ENCODE results near the gene TTC16.
"Not testable (repeated sequence)": the region's sequence is repeated elsewhere in the genome, so short reads cannot be mapped to it uniquely, and the experiment has no call there.

The TTC16 gene

GRCh38 chr9:127773272-127773671, 57.4 kb downstream of the TTC16 start:
- Histone ChIP-seq H3K4me3 (ENCODE audit: insufficient read depth, low read depth, low read length) (no peak overlapping the region), H3K9me3 (ENCODE audit: control insufficient read depth, low read length) (no peaks in the 10 kb centered on the region), H3K36me3 (ENCODE audit: control insufficient read depth, insufficient read depth, low read length) (no peaks in the 10 kb centered on the region), H3K27ac (ENCODE audit: insufficient read depth, low read depth, low read length, poor library complexity, severe bottlenecking) (no peak overlapping the region), H3K4me1 (ENCODE audit: control insufficient read depth, insufficient read depth, low read length) (peaks cover 22% of the 10 kb centered on the region), H3K27me3 (ENCODE audit: control insufficient read depth, insufficient read depth, low read length, poor library complexity, severe bottlenecking) (peaks cover 7% of the 10 kb centered on the region)
- WGBS, 2 experiments, result 85 to 87% methylated on average over 3 of the region's 3 CpGs

GRCh38 chr9:127773981-127774380, 58.1 kb downstream of the TTC16 start:
- Histone ChIP-seq H3K4me1 (ENCODE audit: control insufficient read depth, insufficient read depth, low read length) (peaks cover 29% of the 10 kb centered on the region), H3K27me3 (ENCODE audit: control insufficient read depth, insufficient read depth, low read length, poor library complexity, severe bottlenecking) (peaks cover 7% of the 10 kb centered on the region), H3K36me3 (ENCODE audit: control insufficient read depth, insufficient read depth, low read length) (no peaks in the 10 kb centered on the region), H3K27ac (ENCODE audit: insufficient read depth, low read depth, low read length, poor library complexity, severe bottlenecking) (no peak overlapping the region), H3K4me3 (ENCODE audit: insufficient read depth, low read depth, low read length) (no peak overlapping the region), H3K9me3 (ENCODE audit: control insufficient read depth, low read length) (no peaks in the 10 kb centered on the region)
- 91 to 95% methylated on average over 10 of the region's 10 CpGs for WGBS, 2 experiments

- H3K36me3 ChIP-seq (ENCODE audit: control insufficient read depth, insufficient read depth, low read length), result no peaks in the 10 kb centered on the region
- H3K27me3 ChIP-seq (ENCODE audit: control insufficient read depth, insufficient read depth, low read length, poor library complexity, severe bottlenecking), result no peaks in the 10 kb centered on the region
- H3K27ac ChIP-seq (ENCODE audit: insufficient read depth, low read depth, low read length, poor library complexity, severe bottlenecking), result no peak overlapping the region
- WGBS, 2 experiments, result 74% methylated on average over 15 of the region's 15 CpGs
- H3K9me3 ChIP-seq (ENCODE audit: control insufficient read depth, low read length), result no peaks in the 10 kb centered on the region
- no peak overlapping the region for H3K4me3 ChIP-seq (ENCODE audit: insufficient read depth, low read depth, low read length)
- H3K4me1 ChIP-seq (ENCODE audit: control insufficient read depth, insufficient read depth, low read length), result peaks cover 19% of the 10 kb centered on the region
Measured at GRCh38 chr9:127776195-127776923, 60.5 kb downstream of the TTC16 start.

- peaks cover 17% of the 10 kb centered on the region for H3K4me1 ChIP-seq (ENCODE audit: control insufficient read depth, insufficient read depth, low read length)
- no peaks in the 10 kb centered on the region for H3K9me3 ChIP-seq (ENCODE audit: control insufficient read depth, low read length)
- no peaks in the 10 kb centered on the region for H3K27me3 ChIP-seq (ENCODE audit: control insufficient read depth, insufficient read depth, low read length, poor library complexity, severe bottlenecking)
- no peak overlapping the region for H3K4me3 ChIP-seq (ENCODE audit: insufficient read depth, low read depth, low read length)
- H3K27ac ChIP-seq (ENCODE audit: insufficient read depth, low read depth, low read length, poor library complexity, severe bottlenecking), result no peak overlapping the region
- H3K36me3 ChIP-seq (ENCODE audit: control insufficient read depth, insufficient read depth, low read length), result no peaks in the 10 kb centered on the region
- WGBS, 2 experiments, result 83 to 87% methylated on average over 5 of the region's 5 CpGs
Measured at GRCh38 chr9:127776924-127777289, 61.0 kb downstream of the TTC16 start.

GRCh38 chr9:127777368-127777980, 61.6 kb downstream of the TTC16 start:
- Histone ChIP-seq H3K27me3 (ENCODE audit: control insufficient read depth, insufficient read depth, low read length, poor library complexity, severe bottlenecking) (no peaks in the 10 kb centered on the region), H3K4me3 (ENCODE audit: insufficient read depth, low read depth, low read length) (no peak overlapping the region), H3K9me3 (ENCODE audit: control insufficient read depth, low read length) (no peaks in the 10 kb centered on the region), H3K27ac (ENCODE audit: insufficient read depth, low read depth, low read length, poor library complexity, severe bottlenecking) (no peak overlapping the region), H3K4me1 (ENCODE audit: control insufficient read depth, insufficient read depth, low read length) (peaks cover 16% of the 10 kb centered on the region), H3K36me3 (ENCODE audit: control insufficient read depth, insufficient read depth, low read length) (no peaks in the 10 kb centered on the region)
- 94 to 95% methylated on average over 16 to 18 of the region's 18 CpGs for WGBS, 2 experiments

GRCh38 chr9:127778280-127779135, 62.6 kb downstream of the TTC16 start, which contains the start of gene SH2D3C:
Gene SH2D3C (minus strand): TSS chr9:127778666. CDS start chr9:127778627, 39 bp downstream.
- Histone ChIP-seq H3K9me3 (ENCODE audit: control insufficient read depth, low read length) (no peaks in the 10 kb centered on the region), H3K27ac (ENCODE audit: insufficient read depth, low read depth, low read length, poor library complexity, severe bottlenecking) (no peak within 1 kb of the TSS), H3K27me3 (ENCODE audit: control insufficient read depth, insufficient read depth, low read length, poor library complexity, severe bottlenecking) (no peaks in the 10 kb centered on the region), H3K36me3 (ENCODE audit: control insufficient read depth, insufficient read depth, low read length) (no peaks in the 10 kb centered on the region), H3K4me3 (ENCODE audit: insufficient read depth, low read depth, low read length) (no peak within 1 kb of the TSS), H3K4me1 (ENCODE audit: control insufficient read depth, insufficient read depth, low read length) (peaks cover 16% of the 10 kb centered on the region)
- WGBS, 2 experiments, result 81 to 83% methylated on average over 13 of the region's 13 CpGs

- WGBS, 2 experiments, result 88 to 89% methylated on average over 17 of the region's 17 CpGs
- Histone ChIP-seq H3K4me1 (ENCODE audit: control insufficient read depth, insufficient read depth, low read length) (peaks cover 16% of the 10 kb centered on the region), H3K27me3 (ENCODE audit: control insufficient read depth, insufficient read depth, low read length, poor library complexity, severe bottlenecking) (no peaks in the 10 kb centered on the region), H3K4me3 (ENCODE audit: insufficient read depth, low read depth, low read length) (no peak overlapping the region), H3K27ac (ENCODE audit: insufficient read depth, low read depth, low read length, poor library complexity, severe bottlenecking) (no peak overlapping the region), H3K9me3 (ENCODE audit: control insufficient read depth, low read length) (no peaks in the 10 kb centered on the region), H3K36me3 (ENCODE audit: control insufficient read depth, insufficient read depth, low read length) (no peaks in the 10 kb centered on the region)
Measured at GRCh38 chr9:127779136-127779981, 63.5 kb downstream of the TTC16 start.

- WGBS, 2 experiments, result 72 to 74% methylated on average over 20 of the region's 20 CpGs
- Histone ChIP-seq H3K4me3 (ENCODE audit: insufficient read depth, low read depth, low read length) (no peak overlapping the region), H3K27me3 (ENCODE audit: control insufficient read depth, insufficient read depth, low read length, poor library complexity, severe bottlenecking) (no peaks in the 10 kb centered on the region)
Measured at GRCh38 chr9:127780126-127780885, 64.4 kb downstream of the TTC16 start.

GRCh38 chr9:127780909-127781308, 65.0 kb downstream of the TTC16 start:
- H3K4me1 ChIP-seq (ENCODE audit: control insufficient read depth, insufficient read depth, low read length), result peaks cover 16% of the 10 kb centered on the region
- H3K4me3 ChIP-seq (ENCODE audit: insufficient read depth, low read depth, low read length); H3K27me3 ChIP-seq (ENCODE audit: control insufficient read depth, insufficient read depth, low read length, poor library complexity, severe bottlenecking); H3K9me3 ChIP-seq (ENCODE audit: control insufficient read depth, low read length); H3K27ac ChIP-seq (ENCODE audit: insufficient read depth, low read depth, low read length, poor library complexity, severe bottlenecking); H3K36me3 ChIP-seq (ENCODE audit: control insufficient read depth, insufficient read depth, low read length): not testable (repeated sequence)
- 93% methylated on average over 9 of the region's 9 CpGs for WGBS, 2 experiments

More at GRCh38 chr9:127780126-127780885, 64.4 kb downstream of the TTC16 start:
- no peaks in the 10 kb centered on the region for H3K36me3 ChIP-seq (ENCODE audit: control insufficient read depth, insufficient read depth, low read length)
- H3K9me3 ChIP-seq (ENCODE audit: control insufficient read depth, low read length), result no peaks in the 10 kb centered on the region
- H3K27ac ChIP-seq (ENCODE audit: insufficient read depth, low read depth, low read length, poor library complexity, severe bottlenecking), result no peak overlapping the region
- peaks cover 16% of the 10 kb centered on the region for H3K4me1 ChIP-seq (ENCODE audit: control insufficient read depth, insufficient read depth, low read length)

Measured in ectodermal cell (in vitro differentiated cells).